G401 (cell line): ENCODE measurements around the gene SKIC8. TPM values are rescaled to one million over a fixed set of nuclear protein-coding genes. Genes with fewer than 3 reads are reported as not detected.
A peak's percentile ranks its signal among the peaks of the same experiment; 100 is the strongest.

ENCODE experiments used
- DNase-seq: peaks from one replicate; pipeline ENCODE4 v3.0.0-alpha.2; 2015; ENCODE audit warnings: low spot score
- in situ Hi-C: cut with HindIII; loops from 2 replicates; pipeline ENCODE4 v1.10.0; 2016; ENCODE audit warnings: low sequenced_read_pairs, mixed read lengths
- total RNA-seq: library from RNA; depleted of rRNA; stranded (reverse); fragments of >200 nt; shearing (Covaris generic); gene quantifications from 2 replicates; pipeline ENCODE4 v1.2.3, GENCODE V29; 2014; rRNA removed

Gene SKIC8
- 484 and 486 TPM in 2 replicates for total RNA-seq

GRCh38 chr15:78299101-78299930, at the start of gene SKIC8:
SKIC8 (minus strand) TSS chr15:78299609; CDS start chr15:78295686, 3,923 bp downstream.
- DNase-seq = peak; percentile 89
- in situ Hi-C loops = no loop called here

GRCh38 chr15:78347586-78348543, 48.5 kb upstream of the SKIC8 start:
- no peak for DNase-seq
- in situ Hi-C loops = no loop called here

- DNase-seq = no peak
- in situ Hi-C loops = no loop called here
These were observed 46.2 kb upstream of the SKIC8 start for GRCh38 chr15:78345396-78346125.

- in situ Hi-C loops = no loop called here
These were observed 44.1 kb upstream of the SKIC8 start for GRCh38 chr15:78343276-78344060.

GRCh38 chr15:78342021-78342420, 42.6 kb upstream of the SKIC8 start:
- in situ Hi-C loops = no loop called here
- no peak for DNase-seq

More at GRCh38 chr15:78343276-78344060, 44.1 kb upstream of the SKIC8 start:
- no peak for DNase-seq

- no peak for DNase-seq
- in situ Hi-C loops = no loop called here
These were observed 41.9 kb upstream of the SKIC8 start for GRCh38 chr15:78341057-78341987.

- DNase-seq = no peak
These were observed 41.0 kb upstream of the SKIC8 start, which contains the start of gene CRABP1 for GRCh38 chr15:78340231-78341056. CRABP1 (plus strand) TSS chr15:78340353; CDS start chr15:78340429, 76 bp downstream.

GRCh38 chr15:78339559-78339958, 40.1 kb upstream of the SKIC8 start:
- DNase-seq = no peak
- in situ Hi-C loops = no loop called here

More at GRCh38 chr15:78340231-78341056, 41.0 kb upstream of the SKIC8 start, which contains the start of gene CRABP1:
- in situ Hi-C loops = no loop called here

- DNase-seq = no peak
- in situ Hi-C loops = no loop called here
These were observed 39.4 kb upstream of the SKIC8 start for GRCh38 chr15:78338781-78339180.

GRCh38 chr15:78335985-78336384, 36.6 kb upstream of the SKIC8 start:
- in situ Hi-C loops = no loop called here

GRCh38 chr15:78334845-78335244, 35.4 kb upstream of the SKIC8 start:
- in situ Hi-C loops = no loop called here
- DNase-seq = no peak

More at GRCh38 chr15:78335985-78336384, 36.6 kb upstream of the SKIC8 start:
- DNase-seq = no peak

GRCh38 chr15:78329625-78330024, 30.2 kb upstream of the SKIC8 start:
- no peak for DNase-seq
- in situ Hi-C loops = no loop called here

- DNase-seq = no peak
- in situ Hi-C loops = no loop called here
These were observed 28.1 kb upstream of the SKIC8 start for GRCh38 chr15:78327466-78327865.

GRCh38 chr15:78325092-78325843, 25.9 kb upstream of the SKIC8 start:
- DNase-seq = no peak
- in situ Hi-C loops = no loop called here

GRCh38 chr15:78324144-78324543, 24.7 kb upstream of the SKIC8 start:
- in situ Hi-C loops = no loop called here
- DNase-seq = no peak

- in situ Hi-C loops = no loop called here
- no peak for DNase-seq
These were observed 24.3 kb upstream of the SKIC8 start for GRCh38 chr15:78323693-78324092.
